GM19452 (cell line): ENCODE results near the gene CDK14.

Experiments
- ATAC-seq: cut with Tn5 transposase; IDR thresholded peaks from one replicate; pipeline ENCODE4 v1.9.1; 2021; ENCODE audit not compliant: unreplicated experiment

Gene CDK14

GRCh38 chr7:90677486-90678404 lies 81.6 kb downstream of the CDK14 start:
- no peak for ATAC-seq

DNA sequence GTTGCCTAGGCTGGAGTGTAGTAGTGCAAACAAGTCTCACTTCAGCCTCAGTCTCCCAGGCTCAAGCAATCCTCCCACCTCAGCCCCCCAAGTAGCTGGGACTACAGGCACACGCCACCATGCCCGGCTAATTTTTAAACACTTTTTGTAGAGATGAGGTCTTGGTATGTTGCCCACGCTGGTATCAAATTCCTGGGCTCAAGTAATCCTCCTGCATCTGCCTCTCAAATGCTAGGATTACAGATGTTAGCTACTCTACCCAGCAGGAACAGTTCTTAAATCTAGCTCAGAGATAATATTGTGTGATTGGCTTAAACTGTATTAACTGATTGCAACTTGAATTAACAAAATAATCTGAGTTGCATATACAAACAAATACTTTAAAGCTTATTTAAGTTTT lies 82.9 kb downstream of the CDK14 start:
- ATAC-seq: no peak

DNA sequence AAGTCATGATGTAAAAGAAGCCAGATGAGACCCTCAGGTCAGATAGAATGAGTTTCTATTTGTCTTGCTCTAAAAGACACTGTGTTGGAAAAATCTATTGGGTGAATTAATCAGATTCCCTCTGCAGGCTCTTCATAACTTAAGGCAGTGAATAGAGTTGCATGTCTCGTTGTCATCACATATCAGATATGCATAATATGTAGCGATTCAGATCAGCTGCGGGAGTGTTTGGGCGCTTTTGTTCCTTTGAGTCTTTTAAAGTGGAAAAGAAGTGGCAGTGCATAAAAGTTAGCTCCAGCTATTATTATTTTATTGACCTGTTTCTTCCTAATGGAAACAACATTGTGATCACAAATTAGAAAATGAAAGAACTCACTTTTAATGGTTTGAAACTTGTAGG lies 84.4 kb downstream of the CDK14 start:
- ATAC-seq: no peak

DNA sequence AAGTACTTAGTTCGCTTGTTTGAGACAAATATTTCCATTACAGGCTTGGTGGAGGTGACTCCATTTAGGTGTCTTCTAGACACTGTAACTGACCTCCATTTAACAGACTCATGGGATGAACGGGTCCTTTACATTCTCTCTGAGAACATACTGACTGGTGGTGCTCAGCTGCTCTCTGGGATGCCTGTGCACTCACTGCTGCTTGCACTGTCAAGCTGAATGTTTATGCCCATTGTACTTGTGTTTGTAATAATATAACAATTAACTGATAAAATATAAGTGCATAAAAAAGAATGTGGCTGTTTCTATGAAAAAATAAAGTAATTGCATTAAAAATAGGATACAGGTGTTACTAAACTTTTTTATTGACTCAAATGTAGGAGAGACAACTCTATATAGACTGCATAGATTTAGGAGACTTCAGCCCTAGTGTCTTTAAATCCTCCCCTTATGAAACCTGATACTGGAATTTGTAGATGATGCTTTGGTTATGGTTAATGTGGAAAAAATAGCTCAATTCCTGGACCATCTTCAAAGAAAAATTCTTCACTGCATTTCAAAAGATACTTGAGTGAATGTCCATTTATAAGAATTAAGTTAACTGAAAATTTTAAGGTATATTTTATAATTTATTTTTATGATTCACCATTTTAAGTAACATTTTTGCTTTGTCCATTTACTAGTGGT lies 85.4 kb downstream of the CDK14 start:
- ATAC-seq: no peak

DNA sequence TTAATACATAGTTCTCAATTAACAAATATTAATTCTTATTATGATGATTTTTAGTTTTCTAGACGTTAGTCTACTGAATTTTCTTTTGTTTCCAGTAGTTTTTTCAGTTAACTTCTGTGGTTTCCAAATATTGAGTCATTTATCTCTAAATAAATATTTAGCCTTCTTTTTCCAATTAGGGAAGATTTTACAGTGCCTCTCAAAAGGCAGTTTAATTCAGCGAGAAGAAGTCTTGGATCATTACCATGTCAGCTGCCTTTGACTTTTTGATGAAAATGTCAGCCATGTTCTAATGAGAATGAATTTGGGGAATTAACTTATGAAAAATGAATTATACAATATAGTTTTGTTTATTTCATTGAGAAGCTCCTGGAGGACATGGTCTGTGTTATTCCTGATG lies 90.0 kb downstream of the CDK14 start:
- ATAC-seq: no peak

- no peak for ATAC-seq
Measured at GRCh38 chr7:90688810-90689209, 92.7 kb downstream of the CDK14 start.

- ATAC-seq: no peak
Measured at GRCh38 chr7:90689260-90689659, 93.1 kb downstream of the CDK14 start.

- ATAC-seq: no peak
Measured at GRCh38 chr7:90690159-90690858, 94.2 kb downstream of the CDK14 start.

GRCh38 chr7:90692396-90692795 lies 96.3 kb downstream of the CDK14 start:
- ATAC-seq: no peak

DNA sequence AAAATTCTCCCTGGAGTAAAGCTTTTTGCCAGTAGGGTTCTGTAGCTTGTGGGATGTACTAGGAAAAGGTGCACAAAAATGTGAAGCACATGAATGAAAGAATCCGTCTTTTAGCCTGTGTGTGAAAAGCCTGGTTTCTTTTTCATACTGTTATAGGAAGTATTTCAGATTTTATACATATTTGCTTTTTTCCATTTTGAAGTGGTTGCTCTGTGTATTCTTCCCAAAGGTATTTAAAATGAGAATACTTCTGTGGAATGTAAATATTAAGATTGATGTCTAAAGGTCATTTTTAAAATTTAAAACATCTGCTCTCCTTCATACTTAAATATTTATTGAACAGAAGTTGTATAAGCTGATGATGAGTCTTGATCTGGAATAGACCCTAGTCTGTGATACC lies 96.8 kb downstream of the CDK14 start:
- no peak for ATAC-seq

GRCh38 chr7:90693939-90694338 lies 97.8 kb downstream of the CDK14 start:
- ATAC-seq: no peak

- no peak for ATAC-seq
Measured at GRCh38 chr7:90698616-90699015, 102.5 kb downstream of the CDK14 start.

DNA sequence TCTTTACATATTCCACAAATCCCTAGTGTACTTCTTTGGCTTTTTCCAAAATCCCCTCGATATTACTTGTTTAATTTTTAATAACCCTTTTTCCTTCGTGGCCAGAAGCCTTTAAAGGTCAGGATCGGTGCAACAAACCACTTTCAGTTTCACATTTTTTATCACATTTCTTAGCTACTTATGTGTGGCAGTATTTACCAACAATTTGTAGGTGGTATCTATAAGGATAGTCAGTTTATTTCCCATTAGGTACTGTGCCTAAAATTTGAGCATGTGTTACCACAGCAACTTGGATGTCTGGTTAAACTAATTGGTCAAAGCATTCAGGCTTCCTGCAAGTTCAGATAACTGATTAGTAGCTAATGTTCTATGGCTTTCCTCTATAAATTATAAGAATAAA lies 104.9 kb downstream of the CDK14 start:
- no peak for ATAC-seq

DNA sequence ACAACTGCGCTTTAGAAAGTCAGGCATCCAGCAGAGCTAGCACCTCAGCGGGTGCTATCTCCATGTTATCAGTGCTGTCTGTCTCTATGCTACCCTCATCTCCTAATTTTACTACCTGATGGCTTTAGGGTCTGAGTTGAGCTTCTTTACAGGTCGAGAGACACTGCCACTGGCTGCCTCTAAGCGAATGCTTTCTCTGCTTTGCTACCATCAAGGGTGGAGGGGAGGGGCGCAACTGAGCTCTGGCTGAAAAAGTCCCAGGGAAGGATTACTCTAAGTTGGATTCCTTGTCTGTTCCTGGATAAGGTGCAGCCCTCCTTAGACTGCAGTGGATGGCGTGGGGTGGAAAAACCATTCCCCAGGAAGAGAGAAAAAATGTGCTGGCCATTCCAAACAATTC lies 105.7 kb downstream of the CDK14 start:
- ATAC-seq: no peak

DNA sequence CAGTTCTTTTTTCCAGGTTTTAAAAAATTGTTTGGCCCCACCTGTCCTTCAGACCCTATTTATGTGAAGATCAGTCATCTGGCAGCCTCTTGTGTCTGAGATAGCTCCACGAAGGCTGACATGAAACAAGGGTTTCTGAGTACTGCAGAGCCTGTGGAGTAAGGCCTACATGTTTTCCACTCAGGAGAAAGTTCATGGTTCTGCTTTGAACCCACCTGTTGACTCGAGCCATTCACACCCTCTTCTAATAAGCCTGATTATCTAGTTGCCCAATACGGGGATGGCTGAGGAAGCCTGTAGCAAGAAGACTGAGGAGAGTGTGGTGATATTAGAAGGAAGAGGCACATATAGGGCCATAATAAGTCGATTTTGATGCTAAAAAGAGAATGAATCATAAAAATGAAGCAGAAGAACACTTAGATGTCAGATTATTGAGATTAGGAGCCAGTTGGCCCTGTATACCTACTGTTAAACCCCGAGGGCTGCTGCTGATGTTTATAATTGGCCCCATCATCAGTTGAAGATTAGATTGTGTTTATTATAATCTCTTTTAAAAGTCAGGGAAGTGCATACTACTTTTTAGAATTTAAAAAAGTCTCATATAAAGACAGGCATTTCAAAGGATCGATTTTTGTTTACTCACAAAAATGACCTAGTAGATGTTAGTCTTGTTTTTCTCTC lies 109.4 kb downstream of the CDK14 start:
- no peak for ATAC-seq

DNA sequence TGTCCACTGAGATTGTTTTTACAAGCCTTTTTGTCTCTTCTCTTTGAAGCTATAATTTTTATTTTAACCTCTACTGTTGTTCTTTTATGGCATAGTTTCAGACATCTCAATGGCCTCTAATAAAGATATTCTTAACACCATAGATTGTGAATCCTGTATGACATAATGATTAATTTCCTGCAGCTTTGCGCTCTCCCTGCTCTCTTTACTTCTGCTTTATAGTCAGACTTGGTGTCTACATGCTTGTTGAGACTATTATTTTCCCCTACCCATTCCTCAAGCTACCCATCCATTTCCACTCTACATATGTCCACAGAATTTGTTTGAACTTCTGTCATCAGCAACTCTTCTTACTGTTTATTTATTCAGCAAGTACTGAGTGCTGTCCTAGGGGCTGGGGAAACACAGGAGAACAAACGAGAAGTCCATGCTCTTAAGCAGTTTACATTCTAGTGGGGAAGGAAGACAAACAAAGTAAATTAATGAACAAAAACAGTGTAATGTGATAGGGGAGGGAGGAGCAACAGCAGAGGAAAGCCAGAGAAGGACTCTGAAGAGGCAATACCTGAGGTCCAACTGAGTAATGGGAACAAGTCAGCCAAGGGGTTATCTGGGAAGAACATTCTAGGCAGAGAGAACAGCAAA lies 110.1 kb downstream of the CDK14 start:
- no peak for ATAC-seq

- ATAC-seq: peak; percentile 58
Measured at GRCh38 chr7:90708841-90709317, 112.8 kb downstream of the CDK14 start.

DNA sequence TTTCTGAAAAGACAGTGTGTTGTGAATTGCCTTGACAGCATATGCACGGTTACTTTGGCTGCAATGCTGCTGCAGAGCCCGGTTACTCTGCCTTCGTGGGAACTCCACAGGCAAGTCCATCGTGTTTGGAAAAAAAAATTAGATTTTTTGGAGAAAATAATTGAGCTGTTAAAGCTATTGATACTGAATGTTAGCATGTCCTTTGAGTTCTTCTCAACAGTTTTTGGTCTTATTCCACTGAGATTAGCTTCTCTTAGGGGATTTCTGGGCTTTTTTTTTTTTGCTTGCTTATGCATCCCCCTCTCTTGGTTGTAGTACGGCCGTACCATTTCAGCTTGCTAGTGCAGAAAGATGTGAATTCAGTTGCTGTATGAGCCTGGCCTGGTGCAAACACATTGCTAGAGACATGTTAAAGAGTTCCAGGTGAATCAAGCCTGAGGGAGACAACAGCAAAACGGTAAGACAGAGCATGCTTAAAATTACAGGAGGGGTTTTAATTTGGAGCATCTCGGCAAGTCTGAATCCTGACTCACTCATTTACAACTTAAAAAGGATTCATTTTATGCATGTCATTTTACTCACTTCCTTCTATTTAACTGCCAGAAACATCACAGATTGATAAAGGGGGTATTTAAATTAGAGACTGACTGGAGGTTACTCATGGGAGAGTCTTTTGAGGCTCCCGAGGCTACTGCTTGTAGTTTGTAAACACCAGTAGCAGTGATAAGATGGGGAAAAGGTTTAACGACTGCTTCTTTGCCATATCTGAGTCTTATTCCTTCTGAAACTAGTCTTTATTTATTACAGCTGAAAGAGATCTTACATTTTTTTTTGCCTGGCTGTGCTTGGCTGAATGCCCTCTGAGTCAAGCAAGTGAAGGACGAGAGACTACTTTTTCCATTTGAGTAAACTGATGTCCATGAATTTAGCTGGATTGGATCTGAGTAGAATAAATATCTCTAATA lies 113.7 kb downstream of the CDK14 start:
- peak; percentile 45 for ATAC-seq

DNA sequence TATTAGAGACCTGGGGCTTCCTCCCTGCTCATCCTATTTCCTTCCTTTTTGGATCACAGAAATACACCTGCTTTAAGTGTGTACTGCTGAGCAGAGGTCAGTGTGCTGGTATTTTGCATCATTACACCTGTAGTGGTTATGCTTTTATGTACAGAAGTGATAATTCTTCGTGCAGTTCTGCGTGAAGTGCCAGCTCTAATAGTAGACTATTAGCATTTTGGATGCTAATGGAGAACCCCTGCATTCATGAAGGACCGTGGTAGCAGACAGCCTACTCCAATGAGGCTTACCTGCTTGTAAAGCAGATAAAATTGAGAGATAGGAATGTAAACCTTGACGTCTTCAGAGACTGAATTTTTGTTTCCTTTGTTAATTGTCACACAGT lies 114.3 kb downstream of the CDK14 start:
- no peak for ATAC-seq
